Activated CD8-positive, alpha-beta memory T cell treated with anti-CD3 and anti-CD28 coated beads, Interleukin-2, amount 10 ng/mL, durations not matched to agents 7 days and 5 days (primary cell): ENCODE data around the gene COQ8B. TPM values are rescaled to one million over a fixed set of nuclear protein-coding genes. Genes with fewer than 3 reads are reported as not detected.

Experiments
- ATAC-seq: fragments of 150-1000 bp; cut with Tn5 transposase; one replicate; pipeline ENCODE4 v1.10.0; 2021; ENCODE audit warnings: moderate library complexity
- CTCF ChIA-PET: fragments of 350-600 bp; sonication (Branson Sonifier 250); formaldehyde crosslinking; loops from one replicate; lab custom pipeline; 2021; ENCODE audit warnings: antibody characterized with exemption; lab: Charles Lee
- DNase-seq: peaks from one replicate; pipeline ENCODE4 v3.0.0-alpha.2; 2020
- H3K27ac Mint-ChIP-seq: one replicate; pipeline ENCODE4 v1.8.0; 2021; ENCODE audit warnings: mild to moderate bottlenecking, mixed read lengths
- H3K27me3 Mint-ChIP-seq: one replicate; pipeline ENCODE4 v1.8.0; 2021; ENCODE audit warnings: mixed read lengths
- H3K36me3 Mint-ChIP-seq: one replicate; pipeline ENCODE4 v1.8.0; 2021; ENCODE audit warnings: mild to moderate bottlenecking, mixed read lengths
- H3K4me1 Mint-ChIP-seq: one replicate; pipeline ENCODE4 v1.8.0; 2021; ENCODE audit warnings: mixed read lengths
- H3K4me3 Mint-ChIP-seq: one replicate; pipeline ENCODE4 v1.8.0; 2021; ENCODE audit warnings: mild to moderate bottlenecking, moderate library complexity, mixed read lengths
- H3K9me3 Mint-ChIP-seq: one replicate; pipeline ENCODE4 v1.8.0; 2022; ENCODE audit warnings: low read depth, mixed read lengths
- total RNA-seq, 2 experiments: library from RNA; stranded (reverse); gene quantifications; one replicate each; pipeline ENCODE4 v1.2.3, GENCODE V29; 2021

The COQ8B gene
- total RNA-seq, 2 experiments from 2014 or later: 28.0 to 30.9 TPM

DNA sequence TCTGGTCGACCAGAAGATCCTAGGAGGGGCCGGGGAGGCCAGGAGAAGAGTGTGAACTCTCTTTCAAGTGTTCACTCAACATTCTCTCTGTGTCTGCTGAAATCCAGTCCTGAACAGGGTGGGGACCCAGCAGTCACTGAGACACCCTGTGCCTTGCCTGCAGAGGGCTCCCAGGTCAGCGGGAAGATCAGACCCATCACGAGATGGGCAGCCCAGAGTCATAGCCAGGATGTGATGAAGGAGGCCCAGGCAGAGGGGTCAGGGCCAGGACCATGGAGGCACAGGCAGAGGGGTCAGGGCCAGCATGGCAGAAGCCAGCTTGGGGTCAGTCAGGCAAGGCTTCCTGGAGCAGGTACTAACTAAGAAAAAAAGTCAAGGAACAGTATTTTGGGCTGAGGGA, 35.6 kb downstream of the COQ8B start:
- CTCF ChIA-PET: interaction anchor here (0.7 to 1.0 kb wide), 2 partner anchors 10 to 18 kb away, joined by 3 to 4 read pairs; no protein-coding TSS in a partner anchor

DNA sequence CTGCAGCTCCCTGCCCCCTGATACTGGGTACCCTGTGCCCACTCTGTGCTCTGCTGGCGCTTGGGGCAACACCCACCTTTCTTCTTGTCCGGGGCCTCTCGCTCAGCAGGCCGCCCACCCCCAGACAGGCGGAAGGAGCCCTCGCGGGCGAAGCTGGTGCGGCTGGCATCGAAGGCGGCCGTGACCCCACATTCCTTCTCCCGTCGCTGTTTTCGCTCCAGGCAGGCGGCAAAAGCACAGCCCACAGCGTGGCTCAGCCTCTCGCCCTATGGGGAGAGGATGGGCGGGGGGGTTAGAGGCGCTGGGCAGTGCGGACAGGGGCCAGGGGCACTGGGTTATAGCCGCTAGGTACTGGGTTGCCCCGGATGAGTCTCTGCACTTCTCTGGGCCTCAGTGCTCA, 39.5 kb downstream of the COQ8B start:
- no peaks in the 10 kb centered on the region for H3K27me3 Mint-ChIP-seq
- no peak overlapping the region for H3K27ac Mint-ChIP-seq
- no peaks in the 10 kb centered on the region for H3K9me3 Mint-ChIP-seq
- no peak for ATAC-seq
- peaks cover 2% of the 10 kb centered on the region for H3K36me3 Mint-ChIP-seq
- no peaks in the 10 kb centered on the region for H3K4me1 Mint-ChIP-seq
- H3K4me3 Mint-ChIP-seq: no peak overlapping the region
- DNase-seq: no peak
- CTCF ChIA-PET: no interaction called here

More for the DNA sequence above, 35.6 kb downstream of the COQ8B start:
- DNase-seq (no peak), ATAC-seq (no peak)
- no peak overlapping the region for H3K4me3 Mint-ChIP-seq
- H3K4me1 Mint-ChIP-seq: no peaks in the 10 kb centered on the region
- H3K36me3 Mint-ChIP-seq: peaks cover 6% of the 10 kb centered on the region
- no peaks in the 10 kb centered on the region for H3K27me3 Mint-ChIP-seq
- H3K27ac Mint-ChIP-seq: no peak overlapping the region
- H3K9me3 Mint-ChIP-seq: no peaks in the 10 kb centered on the region

DNA sequence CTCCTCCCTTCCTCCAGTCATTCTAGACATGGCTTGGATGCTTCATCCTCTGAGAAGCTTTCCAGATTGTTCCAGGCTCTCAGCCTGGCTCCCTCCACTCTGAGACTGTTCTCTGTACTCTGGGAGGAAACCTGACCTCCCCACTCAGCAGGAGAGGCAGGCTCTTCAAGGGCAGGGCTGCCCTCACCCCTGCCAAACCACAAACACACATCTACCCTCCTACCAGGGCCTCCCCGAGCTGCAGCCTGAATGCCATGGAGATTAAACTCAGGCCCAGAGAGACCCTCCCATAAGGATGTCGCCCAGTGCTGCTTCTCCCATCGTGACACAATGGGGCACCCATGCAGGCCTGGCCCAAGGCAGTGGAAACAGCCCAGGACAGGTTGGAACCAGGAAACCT, 42.4 kb downstream of the COQ8B start:
- Mint-ChIP-seq H3K36me3 (peaks cover 13% of the 10 kb centered on the region), H3K9me3 (peaks cover 2% of the 10 kb centered on the region), H3K27ac (no peak overlapping the region), H3K27me3 (no peaks in the 10 kb centered on the region), H3K4me1 (no peaks in the 10 kb centered on the region), H3K4me3 (no peak overlapping the region)
- no peak for ATAC-seq
- CTCF ChIA-PET: interaction anchor here (1.0 to 1.7 kb wide), 2 partner anchors 11 to 146 kb away, joined by 3 to 4 read pairs; no protein-coding TSS in a partner anchor
- no peak for DNase-seq

DNA sequence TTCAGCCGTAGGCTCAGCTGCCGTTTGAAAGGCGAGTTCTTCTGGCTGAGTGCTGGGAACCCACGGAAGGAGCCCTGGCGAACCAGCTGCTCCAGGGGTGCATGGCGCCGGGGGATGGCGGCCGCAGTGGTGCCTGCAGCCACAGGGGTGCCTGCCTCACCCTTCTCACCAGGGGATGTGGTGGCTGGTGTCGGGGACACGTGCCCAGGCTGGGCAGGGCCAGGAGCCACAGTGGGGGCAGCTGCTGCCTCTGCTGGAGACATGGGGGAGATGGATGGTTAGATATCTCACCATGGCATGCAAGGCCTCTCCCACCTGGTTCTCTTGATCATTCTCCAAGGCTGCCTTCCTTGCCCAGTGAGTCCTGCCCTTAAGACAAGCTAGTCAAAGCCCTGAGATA, 43.3 kb downstream of the COQ8B start:
- Mint-ChIP-seq H3K27me3 (no peaks in the 10 kb centered on the region), H3K27ac (no peak overlapping the region), H3K9me3 (peaks cover 5% of the 10 kb centered on the region), H3K4me3 (no peak overlapping the region), H3K4me1 (no peaks in the 10 kb centered on the region), H3K36me3 (peaks cover 21% of the 10 kb centered on the region)
- DNase-seq (no peak), ATAC-seq (no peak)
- CTCF ChIA-PET: interaction anchor here (0.6 to 1.0 kb wide), 2 partner anchors 17 to 147 kb away, joined by 3 read pairs; partner anchors contain the start of gene NUMBL

DNA sequence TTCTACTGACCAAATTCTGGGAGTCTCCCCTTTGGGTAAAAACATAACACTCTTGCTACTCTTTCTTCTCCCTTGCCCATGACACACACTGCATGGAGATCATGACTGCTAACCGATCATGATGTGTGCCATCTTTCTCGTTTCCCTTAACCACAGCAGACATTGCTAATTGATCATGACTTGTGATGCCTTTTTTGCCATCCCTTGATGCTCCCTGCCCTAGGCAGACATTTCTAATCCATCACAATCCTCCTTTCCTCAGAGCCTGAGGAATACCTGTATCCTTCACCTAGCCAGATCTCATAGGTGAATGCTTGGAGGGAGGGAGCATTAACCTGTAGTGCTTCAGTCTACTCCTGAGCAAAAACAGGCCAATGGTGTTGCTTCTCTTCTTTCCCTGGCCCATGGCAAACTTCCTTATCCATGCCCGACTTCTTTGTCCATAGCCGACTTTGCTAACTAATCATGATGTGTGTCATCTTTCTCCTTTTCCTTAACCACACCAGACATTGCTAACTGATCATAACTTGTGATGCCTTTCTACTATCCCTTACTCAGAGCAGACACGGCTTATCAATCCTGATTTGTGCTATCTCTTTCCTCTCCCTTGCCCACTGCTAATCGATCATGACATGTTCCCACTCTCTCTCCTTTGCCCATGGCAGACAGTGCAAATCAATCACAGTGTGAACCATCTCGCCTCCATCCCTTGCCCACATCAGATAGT, 44.0 kb downstream of the COQ8B start:
- Mint-ChIP-seq H3K4me1 (no peaks in the 10 kb centered on the region), H3K27ac (no peak overlapping the region), H3K36me3 (peaks cover 24% of the 10 kb centered on the region), H3K9me3 (peaks cover 5% of the 10 kb centered on the region), H3K27me3 (no peaks in the 10 kb centered on the region), H3K4me3 (no peak overlapping the region)
- CTCF ChIA-PET: interaction anchor here (0.6 to 2.2 kb wide), 2 partner anchors 9 to 18 kb away, joined by 3 to 7 read pairs; partner anchors contain the start of gene NUMBL
- ATAC-seq (no peak), DNase-seq (no peak)

DNA sequence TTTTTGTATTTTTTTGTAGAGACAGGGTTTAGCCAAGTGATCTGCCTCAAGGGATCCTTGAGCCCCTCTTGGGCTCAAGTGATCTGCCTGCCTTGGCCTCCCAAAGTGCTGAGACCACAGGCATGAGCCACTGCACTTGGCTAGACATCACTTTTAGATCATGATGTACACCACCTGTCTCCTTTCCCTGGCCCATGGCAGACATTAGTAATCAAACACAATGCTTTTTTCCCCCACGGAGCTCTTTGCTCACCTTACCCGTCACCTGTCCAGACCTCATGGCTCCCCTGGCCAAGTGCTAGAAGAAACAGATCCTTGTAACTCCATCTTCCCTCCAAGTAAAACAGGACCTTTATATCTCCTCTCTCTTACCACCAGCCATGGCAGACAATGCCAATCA, 44.6 kb downstream of the COQ8B start:
- no peak overlapping the region for H3K4me3 Mint-ChIP-seq
- peaks cover 24% of the 10 kb centered on the region for H3K36me3 Mint-ChIP-seq
- CTCF ChIA-PET: interaction anchor here (2.2 kb wide), 1 partner anchor 9 kb away, joined by 7 read pairs; no protein-coding TSS in a partner anchor
- DNase-seq (no peak), ATAC-seq (no peak)
- H3K9me3 Mint-ChIP-seq: peaks cover 5% of the 10 kb centered on the region
- H3K27me3 Mint-ChIP-seq: no peaks in the 10 kb centered on the region
- no peaks in the 10 kb centered on the region for H3K4me1 Mint-ChIP-seq
- no peak overlapping the region for H3K27ac Mint-ChIP-seq

DNA sequence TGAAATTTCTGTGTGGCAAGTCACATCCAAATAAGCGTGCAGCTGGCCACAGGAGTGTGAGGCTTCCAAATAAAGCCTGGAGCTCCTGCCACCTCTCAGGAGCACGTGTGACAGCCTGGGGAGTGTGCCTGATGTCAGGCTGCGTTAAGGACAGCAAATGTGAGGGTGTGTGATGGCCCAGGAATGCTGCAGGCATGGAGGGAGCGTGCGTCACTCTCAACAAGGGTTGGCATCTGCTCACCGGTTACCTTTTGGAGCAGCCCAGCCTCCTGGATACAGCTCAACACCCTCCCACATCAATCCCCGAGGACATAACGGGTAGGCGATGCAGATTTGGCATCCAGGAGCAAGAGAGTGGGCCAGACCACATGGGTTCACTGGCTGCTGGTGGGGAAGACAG, 45.3 kb downstream of the COQ8B start:
- H3K27me3 Mint-ChIP-seq: no peaks in the 10 kb centered on the region
- peaks cover 5% of the 10 kb centered on the region for H3K9me3 Mint-ChIP-seq
- H3K27ac Mint-ChIP-seq: no peak overlapping the region
- no peak for ATAC-seq
- peaks cover 24% of the 10 kb centered on the region for H3K36me3 Mint-ChIP-seq
- H3K4me3 Mint-ChIP-seq: no peak overlapping the region
- no peak for DNase-seq
- CTCF ChIA-PET: interaction anchor here (2.2 kb wide), 1 partner anchor 8 kb away, joined by 7 read pairs; no protein-coding TSS in a partner anchor
- H3K4me1 Mint-ChIP-seq: peaks cover 6% of the 10 kb centered on the region

DNA sequence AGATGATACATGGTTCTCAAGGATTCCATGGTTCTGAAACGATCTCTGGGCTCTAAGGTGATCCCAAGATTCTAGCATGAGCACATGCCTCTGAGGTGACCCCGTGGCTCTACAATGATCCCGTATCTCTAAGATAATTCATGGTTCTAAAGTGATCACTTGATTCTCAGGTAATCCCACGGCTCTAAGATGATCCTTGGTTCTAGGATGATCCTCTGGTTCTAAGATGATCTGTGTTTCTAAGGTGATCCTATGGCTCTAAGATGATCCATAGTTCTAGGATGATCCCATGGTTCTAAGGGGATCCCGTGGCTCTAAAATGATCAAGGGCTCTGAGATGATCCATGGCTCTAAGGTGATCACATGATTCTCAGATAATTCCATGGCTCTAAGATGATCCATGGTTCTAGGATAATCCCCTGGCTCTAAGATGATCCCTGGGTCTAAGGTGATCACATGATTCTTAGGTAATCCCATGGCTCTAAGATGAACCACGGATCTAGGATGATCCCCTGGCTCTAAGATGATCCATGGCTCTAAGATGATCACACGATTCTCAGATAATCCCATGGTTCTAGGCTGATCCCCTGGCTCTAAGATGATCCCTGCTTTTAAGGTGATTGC, 47.6 kb downstream of the COQ8B start:
- no peak for DNase-seq
- CTCF ChIA-PET: no interaction called here
- peaks cover 13% of the 10 kb centered on the region for H3K4me1 Mint-ChIP-seq
- no peak overlapping the region for H3K27ac Mint-ChIP-seq
- no peak overlapping the region for H3K4me3 Mint-ChIP-seq
- ATAC-seq: no peak
- H3K36me3 Mint-ChIP-seq: peaks cover 24% of the 10 kb centered on the region
- H3K27me3 Mint-ChIP-seq: no peaks in the 10 kb centered on the region
- peaks cover 5% of the 10 kb centered on the region for H3K9me3 Mint-ChIP-seq

DNA sequence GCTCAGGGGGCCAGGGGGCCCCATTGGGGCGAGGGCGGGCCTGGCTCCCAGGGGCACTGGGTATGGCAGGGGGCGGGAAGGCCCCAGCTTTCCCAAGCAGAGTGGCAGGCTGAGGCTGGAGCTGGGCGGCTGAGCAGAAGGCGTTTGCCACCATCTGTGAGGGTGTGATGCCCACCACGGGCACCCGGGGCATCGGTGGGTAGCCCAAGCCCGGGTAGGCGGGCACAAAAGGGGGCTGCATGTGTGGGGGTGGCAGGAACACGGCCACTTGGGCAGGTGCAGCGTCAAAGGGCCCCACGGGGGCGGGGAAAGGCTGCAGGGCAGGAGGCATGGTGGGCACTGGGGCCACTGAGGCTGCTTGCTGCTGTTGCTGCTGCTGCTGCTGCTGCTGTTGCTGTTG, 49.1 kb downstream of the COQ8B start:
- H3K27ac Mint-ChIP-seq: no peak overlapping the region
- no peak for ATAC-seq
- no peak overlapping the region for H3K4me3 Mint-ChIP-seq
- H3K36me3 Mint-ChIP-seq: peaks cover 24% of the 10 kb centered on the region
- DNase-seq: no peak
- H3K4me1 Mint-ChIP-seq: peaks cover 22% of the 10 kb centered on the region
- CTCF ChIA-PET: no interaction called here
- H3K9me3 Mint-ChIP-seq: peaks cover 5% of the 10 kb centered on the region
- H3K27me3 Mint-ChIP-seq: no peaks in the 10 kb centered on the region

DNA sequence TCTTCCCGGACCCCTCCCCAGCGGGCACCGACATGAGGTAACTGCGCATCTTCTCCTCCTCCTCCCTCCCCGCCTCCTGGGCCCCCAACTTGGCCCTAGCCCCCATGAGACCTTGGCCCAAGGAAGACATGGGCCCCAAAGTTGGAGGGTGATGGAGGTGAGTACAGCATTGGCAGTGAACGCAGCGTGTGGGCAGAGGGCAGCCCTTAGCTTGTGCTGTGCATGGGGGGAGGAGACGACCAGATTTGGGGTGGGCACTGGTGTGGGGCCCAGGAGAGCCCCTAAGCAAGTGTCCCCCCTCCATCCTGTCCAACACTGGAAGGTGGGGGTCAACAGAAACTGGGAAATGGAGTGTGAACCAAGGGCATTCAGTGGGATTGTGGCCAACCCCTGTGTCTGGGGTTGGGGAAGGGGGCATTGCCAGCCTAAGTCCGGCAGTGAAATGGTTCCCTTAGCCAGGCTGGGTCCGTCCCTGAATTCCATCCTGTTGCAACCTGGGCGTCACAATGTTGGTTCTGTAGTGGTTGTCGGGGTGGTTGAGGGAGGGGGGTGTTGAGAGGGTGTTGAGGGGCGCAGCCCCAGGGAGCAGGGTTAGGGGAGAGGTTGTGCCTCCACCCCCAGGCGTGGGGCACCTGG, 49.8 kb downstream of the COQ8B start:
- CTCF ChIA-PET: no interaction called here

DNA sequence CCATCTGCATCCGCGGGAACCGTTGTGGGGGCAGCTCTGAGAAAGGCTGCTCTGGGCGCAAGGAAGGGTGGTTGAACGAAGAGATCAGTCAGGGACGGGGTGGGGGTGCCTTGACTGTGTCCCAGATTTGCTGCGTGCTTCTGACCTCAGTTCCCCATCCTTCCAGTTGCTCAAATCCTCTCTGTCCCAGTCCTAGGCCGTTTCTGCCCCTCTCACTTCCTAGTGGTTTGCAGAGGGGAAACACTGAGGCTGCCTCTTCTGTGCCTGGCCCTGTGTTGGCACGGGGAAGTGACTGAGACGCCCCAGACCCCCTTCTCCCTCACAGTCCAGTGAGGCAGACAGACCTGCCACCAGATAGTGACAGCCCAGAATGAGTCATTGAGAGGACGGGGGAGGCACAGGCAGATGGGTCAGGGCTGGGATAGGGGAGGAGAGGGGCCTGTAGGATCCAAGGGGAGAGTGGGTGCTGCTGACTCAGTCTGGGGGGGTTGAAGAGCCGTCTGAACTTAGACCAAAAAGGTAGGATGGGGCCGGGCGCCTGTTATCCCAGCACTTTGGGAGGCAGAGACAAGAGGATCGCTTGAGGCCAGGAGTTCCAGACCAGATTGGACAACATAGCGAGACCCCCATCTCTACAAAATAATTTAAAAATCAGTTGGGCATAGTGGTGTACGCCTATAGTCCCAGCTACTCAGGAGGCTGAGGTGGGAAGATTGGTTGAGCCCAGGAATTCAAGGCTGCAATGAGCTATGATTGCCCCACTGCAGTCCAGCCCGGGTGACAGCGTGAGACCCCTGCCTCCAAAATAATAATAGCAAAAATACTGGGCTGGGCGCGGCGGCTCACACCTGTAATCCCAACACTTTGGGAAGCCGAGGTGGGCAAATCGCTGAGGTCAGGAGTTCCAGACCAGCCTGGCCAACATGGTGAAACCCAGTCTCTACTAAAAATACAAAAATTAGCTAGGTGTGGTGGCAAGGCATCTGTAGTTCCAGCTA, 52.7 kb downstream of the COQ8B start:
- CTCF ChIA-PET: interaction anchor here (0.6 to 5.8 kb wide), 39 partner anchors 8 to 1756 kb away, joined by 3 to 67 read pairs (median 4); partner anchors contain the start of genes ACTMAP, COQ8B, EGLN2 and ITPKC
- ATAC-seq (no peak), DNase-seq (no peak)
- peak overlapping the region; percentile 49 for H3K27ac Mint-ChIP-seq
- H3K27me3 Mint-ChIP-seq: no peaks in the 10 kb centered on the region
- peak overlapping the region; percentile 72 for H3K4me3 Mint-ChIP-seq
- peaks cover 7% of the 10 kb centered on the region for H3K36me3 Mint-ChIP-seq
- peaks cover 22% of the 10 kb centered on the region for H3K4me1 Mint-ChIP-seq
- peaks cover under 1% of the 10 kb centered on the region for H3K9me3 Mint-ChIP-seq

More for the DNA sequence above, 49.8 kb downstream of the COQ8B start:
- DNase-seq: no peak
- Mint-ChIP-seq H3K9me3 (peaks cover 5% of the 10 kb centered on the region), H3K4me3 (no peak overlapping the region), H3K27ac (no peak overlapping the region), H3K4me1 (peaks cover 22% of the 10 kb centered on the region), H3K27me3 (no peaks in the 10 kb centered on the region), H3K36me3 (peaks cover 24% of the 10 kb centered on the region)
- no peak for ATAC-seq

DNA sequence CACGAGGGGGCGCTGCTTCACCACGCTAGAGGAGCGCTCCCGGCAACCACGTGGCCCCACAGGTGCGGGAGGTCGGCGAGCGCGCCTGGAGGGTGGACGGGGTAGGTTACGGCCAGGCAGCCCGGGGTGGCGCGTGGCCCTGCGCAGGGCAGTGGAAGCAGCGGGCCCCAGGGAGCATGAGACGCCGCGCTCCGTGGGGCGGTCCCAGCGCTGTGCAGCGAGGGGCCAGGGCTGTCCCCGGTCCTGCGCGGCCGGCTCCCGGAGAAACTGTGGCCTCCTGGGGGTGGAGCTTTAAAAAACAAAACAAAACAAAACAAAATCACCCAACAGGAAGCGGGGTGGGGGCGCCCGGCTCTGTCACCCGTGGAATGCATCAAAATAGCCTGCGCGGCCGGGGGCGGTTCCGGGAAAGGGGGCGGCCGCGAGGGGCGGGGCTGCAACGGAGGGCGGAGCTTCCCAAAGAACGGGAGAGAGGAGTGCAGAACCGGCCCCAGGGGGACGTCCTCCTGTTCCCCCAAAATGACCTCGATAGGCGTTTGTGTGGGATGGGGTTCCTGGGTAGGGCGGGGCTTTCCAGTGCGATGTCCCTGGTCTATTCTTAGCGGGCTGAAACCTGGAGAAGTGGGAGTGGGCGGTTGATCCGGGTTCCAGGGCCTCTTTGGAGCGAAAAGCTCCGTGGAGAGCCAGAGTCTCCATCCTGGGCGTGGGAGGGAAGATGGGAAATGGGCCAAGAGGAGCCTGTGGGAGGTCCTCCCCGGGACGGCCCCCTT, 53.6 kb downstream of the COQ8B start:
- ATAC-seq (peak; percentile 92), DNase-seq (peak; percentile 92)
- Mint-ChIP-seq H3K9me3 (no peaks in the 10 kb centered on the region), H3K36me3 (peaks cover under 1% of the 10 kb centered on the region), H3K27ac (peak overlapping the region; percentile 56), H3K4me1 (peaks cover 22% of the 10 kb centered on the region), H3K4me3 (peak overlapping the region; percentile 72), H3K27me3 (no peaks in the 10 kb centered on the region)
- CTCF ChIA-PET: interaction anchor here (0.6 to 5.8 kb wide), 37 partner anchors 9 to 1757 kb away, joined by 3 to 67 read pairs (median 4); partner anchors contain the start of genes ACTMAP, COQ8B, EGLN2 and ITPKC
